Left kidney (tissue), 2 donors: ENCODE results near the gene PNMA8A. TPM values are rescaled to one million over a fixed set of nuclear protein-coding genes. Genes with fewer than 3 reads are reported as not detected.
"Not testable (repeated sequence)": the region's sequence is repeated elsewhere in the genome, so short reads cannot be mapped to it uniquely, and the experiment has no call there.

Experiments
- DNase-seq: peaks from one replicate; pipeline ENCODE4 v3.0.0-alpha.2; 2013
- polyA plus RNA-seq: library from polyadenylated mRNA; unstranded; fragments of 120-200 nt; gene quantifications from one replicate; pipeline ENCODE4 v1.2.1, GENCODE V29; 2013; ENCODE audit not compliant: insufficient read length

The PNMA8A gene
- polyA plus RNA-seq, 1 donor, result 46.5 TPM

- DNase-seq, result no peak
Observed at GRCh38 chr19:46469541-46470185, 1.7 kb downstream of the PNMA8A start.

- no peak for DNase-seq
Observed at GRCh38 chr19:46466536-46467196, 4.7 kb downstream of the PNMA8A start.

- DNase-seq, result no peak
Observed at GRCh38 chr19:46463516-46463915, 7.8 kb downstream of the PNMA8A start.

GRCh38 chr19:46461537-46461936 lies 9.8 kb downstream of the PNMA8A start:
- DNase-seq, result no peak

- no peak for DNase-seq
Observed at GRCh38 chr19:46460981-46461380, 10.4 kb downstream of the PNMA8A start.

- no peak for DNase-seq
Observed at GRCh38 chr19:46460055-46460454, 11.3 kb downstream of the PNMA8A start.

- DNase-seq, result no peak
Observed at GRCh38 chr19:46456930-46457329, 14.4 kb downstream of the PNMA8A start.

GRCh38 chr19:46454244-46454643 lies 17.1 kb downstream of the PNMA8A start:
- DNase-seq, result no peak

- no peak for DNase-seq
Observed at GRCh38 chr19:46453661-46454060, 17.7 kb downstream of the PNMA8A start.

- no peak for DNase-seq
Observed at GRCh38 chr19:46452186-46452585, 19.2 kb downstream of the PNMA8A start.

GRCh38 chr19:46451352-46451751 lies 20.0 kb downstream of the PNMA8A start:
- no peak for DNase-seq

GRCh38 chr19:46450737-46451136 lies 20.6 kb downstream of the PNMA8A start:
- no peak for DNase-seq

- DNase-seq, result no peak
Observed at GRCh38 chr19:46449228-46449627, 22.1 kb downstream of the PNMA8A start.

- no peak for DNase-seq
Observed at GRCh38 chr19:46448601-46449000, 22.8 kb downstream of the PNMA8A start.

GRCh38 chr19:46447824-46448223 lies 23.5 kb downstream of the PNMA8A start:
- DNase-seq, result no peak

- DNase-seq, result no peak
Observed at GRCh38 chr19:46447006-46447405, 24.4 kb downstream of the PNMA8A start.

GRCh38 chr19:46446021-46446420 lies 25.3 kb downstream of the PNMA8A start:
- no peak for DNase-seq

GRCh38 chr19:46442808-46443450 lies 28.4 kb downstream of the PNMA8A start:
- DNase-seq, result no peak

- DNase-seq, result no peak
Observed at GRCh38 chr19:46441866-46442265, 29.5 kb downstream of the PNMA8A start.

- DNase-seq, result not testable (repeated sequence)
Observed at GRCh38 chr19:46435689-46436088, 35.7 kb downstream of the PNMA8A start.

- no peak for DNase-seq
Observed at GRCh38 chr19:46435009-46435408, 36.4 kb downstream of the PNMA8A start.

GRCh38 chr19:46433470-46433869 lies 37.9 kb downstream of the PNMA8A start:
- DNase-seq, result not testable (repeated sequence)

- no peak for DNase-seq
Observed at GRCh38 chr19:46431824-46432223, 39.5 kb downstream of the PNMA8A start.

GRCh38 chr19:46429999-46430398 lies 41.4 kb downstream of the PNMA8A start:
- DNase-seq, result no peak
